Measurements from ENCODE around the gene SDC4.

SDC4 gene

DNA sequence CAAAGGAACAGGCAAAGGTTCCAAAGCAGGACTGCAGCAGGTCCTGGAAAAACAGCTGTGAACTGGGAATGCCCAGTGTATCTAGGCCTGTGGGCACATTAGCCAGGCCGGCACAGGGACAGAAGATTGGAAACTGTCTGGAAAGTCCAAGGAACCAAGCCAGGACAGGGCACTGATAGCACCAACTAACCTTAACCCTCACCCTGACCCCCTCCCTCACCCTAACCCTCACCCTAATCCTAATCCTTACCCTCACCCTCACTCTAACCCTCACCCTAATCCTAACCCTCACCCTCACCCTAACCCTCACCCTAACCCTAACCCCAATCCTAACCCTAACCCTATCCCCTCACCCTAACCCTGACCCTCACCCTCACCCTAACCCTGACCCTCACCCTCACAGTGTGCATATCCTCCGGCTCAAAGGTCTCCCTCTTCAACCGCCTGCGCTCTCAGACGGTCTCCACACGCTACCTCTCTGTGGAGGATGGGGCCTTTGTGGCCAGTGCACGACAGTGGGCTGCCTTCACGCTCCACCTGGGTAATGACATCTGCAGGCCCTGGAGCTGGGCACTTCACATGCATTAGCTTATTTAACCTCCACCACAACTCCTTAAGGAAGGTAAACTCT is 35.0 kb downstream of the SDC4 start:
- TF ChIP-seq, protein P1, sequence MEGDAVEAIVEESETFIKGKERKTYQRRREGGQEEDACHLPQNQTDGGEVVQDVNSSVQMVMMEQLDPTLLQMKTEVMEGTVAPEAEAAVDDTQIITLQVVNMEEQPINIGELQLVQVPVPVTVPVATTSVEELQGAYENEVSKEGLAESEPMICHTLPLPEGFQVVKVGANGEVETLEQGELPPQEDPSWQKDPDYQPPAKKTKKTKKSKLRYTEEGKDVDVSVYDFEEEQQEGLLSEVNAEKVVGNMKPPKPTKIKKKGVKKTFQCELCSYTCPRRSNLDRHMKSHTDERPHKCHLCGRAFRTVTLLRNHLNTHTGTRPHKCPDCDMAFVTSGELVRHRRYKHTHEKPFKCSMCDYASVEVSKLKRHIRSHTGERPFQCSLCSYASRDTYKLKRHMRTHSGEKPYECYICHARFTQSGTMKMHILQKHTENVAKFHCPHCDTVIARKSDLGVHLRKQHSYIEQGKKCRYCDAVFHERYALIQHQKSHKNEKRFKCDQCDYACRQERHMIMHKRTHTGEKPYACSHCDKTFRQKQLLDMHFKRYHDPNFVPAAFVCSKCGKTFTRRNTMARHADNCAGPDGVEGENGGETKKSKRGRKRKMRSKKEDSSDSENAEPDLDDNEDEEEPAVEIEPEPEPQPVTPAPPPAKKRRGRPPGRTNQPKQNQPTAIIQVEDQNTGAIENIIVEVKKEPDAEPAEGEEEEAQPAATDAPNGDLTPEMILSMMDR (IDR thresholded peaks at IDR 0.05; ENCODE audit: low read depth, low read length): no peak
- no peak for DNase-seq (ENCODE audit: low read depth, low spot score)
- H3K4me3 ChIP-seq (ENCODE audit: low read depth, low read length): no peak overlapping the region
- in situ Hi-C loops (cut with HindIII; ENCODE audit: low sequenced_read_pairs): no loop called here

DNA sequence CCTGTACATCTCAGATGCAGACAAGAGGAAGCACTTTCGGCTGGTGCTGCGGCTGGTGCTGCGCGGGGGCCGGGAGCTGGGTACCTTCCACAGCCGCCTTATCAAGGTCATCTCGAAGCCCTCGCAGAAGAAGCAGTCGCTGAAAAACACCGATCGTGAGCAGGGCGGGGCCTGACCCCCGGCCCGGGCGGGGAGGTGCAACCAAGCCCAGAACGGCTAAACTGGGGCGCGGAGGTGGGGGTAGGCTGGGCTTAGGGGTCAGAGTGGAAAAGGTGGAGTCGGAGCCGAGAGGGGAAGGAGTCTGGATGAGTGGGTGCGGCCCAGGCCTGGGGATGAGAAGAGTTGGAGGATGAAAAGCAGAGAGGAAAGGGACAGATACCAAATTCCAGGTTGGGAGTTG is 36.0 kb downstream of the SDC4 start:
- TF ChIP-seq, protein P1 (IDR thresholded peaks at IDR 0.05; ENCODE audit: low read depth, low read length): no peak
- DNase-seq (ENCODE audit: low read depth, low spot score): no peak
- H3K4me3 ChIP-seq (ENCODE audit: low read depth, low read length): no peak overlapping the region
- in situ Hi-C loops (cut with HindIII; ENCODE audit: low sequenced_read_pairs): no loop called here

DNA sequence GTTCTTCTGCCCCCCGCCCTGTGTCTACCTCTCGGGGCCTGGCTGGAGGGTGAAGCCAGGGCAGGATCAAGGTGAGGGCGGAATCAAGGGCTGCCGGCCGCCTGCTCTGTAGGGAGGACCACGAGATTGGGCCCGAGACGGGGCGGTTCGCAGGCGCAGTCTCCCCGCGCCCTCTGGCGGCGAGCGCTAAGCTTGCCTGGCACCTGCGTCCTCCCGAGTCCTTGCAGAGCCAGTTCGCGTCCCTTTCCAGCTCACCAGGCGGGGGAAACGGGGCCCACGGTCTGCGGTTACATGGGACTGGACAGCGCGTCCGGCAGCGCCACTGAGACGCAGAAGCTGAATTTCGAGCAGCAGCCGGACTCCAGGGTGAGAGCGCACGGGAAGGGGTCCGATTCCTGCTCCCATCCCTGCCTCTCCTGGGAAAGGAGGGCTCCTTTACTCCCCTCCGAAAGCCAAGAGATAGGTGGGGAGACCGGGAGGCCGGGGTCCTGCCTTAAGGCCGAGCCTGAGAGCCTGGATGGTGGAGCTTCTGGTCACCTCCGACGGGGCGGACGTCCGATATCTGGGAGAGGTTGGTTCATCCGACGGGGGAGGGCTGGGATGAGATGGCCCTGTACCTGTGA is 36.5 kb downstream of the SDC4 start:
- no peak overlapping the region for H3K4me3 ChIP-seq (ENCODE audit: low read depth, low read length)
- in situ Hi-C loops (cut with HindIII; ENCODE audit: low sequenced_read_pairs): no loop called here
- TF ChIP-seq, protein P1 (IDR thresholded peaks at IDR 0.05; ENCODE audit: low read depth, low read length): peak; percentile 89
- DNase-seq (ENCODE audit: low read depth, low spot score): no peak

DNA sequence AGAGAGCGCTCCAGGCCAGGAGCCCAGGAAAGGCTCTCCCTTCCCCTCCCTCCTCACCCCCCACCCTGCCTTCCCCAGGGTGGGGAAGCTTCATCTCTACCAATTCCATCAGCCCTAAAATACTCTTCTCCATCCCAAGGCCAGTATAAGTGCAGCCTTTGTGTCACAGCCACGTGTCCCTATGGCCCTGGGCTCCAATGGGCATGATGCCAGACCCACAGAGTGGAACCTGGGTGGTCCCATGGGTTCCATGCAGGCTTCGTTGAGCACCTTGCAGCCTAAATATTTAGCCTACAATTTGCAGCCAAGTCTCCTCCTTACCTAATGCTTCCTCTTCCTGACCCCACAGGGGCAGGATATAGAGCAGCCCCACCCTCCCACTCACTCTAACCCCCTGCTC is 39.1 kb downstream of the SDC4 start:
- TF ChIP-seq, protein P1 (IDR thresholded peaks at IDR 0.05; ENCODE audit: low read depth, low read length): no peak
- no peak for DNase-seq (ENCODE audit: low read depth, low spot score)
- in situ Hi-C loops (cut with HindIII; ENCODE audit: low sequenced_read_pairs): no loop called here
- no peak overlapping the region for H3K4me3 ChIP-seq (ENCODE audit: low read depth, low read length)

- in situ Hi-C loops (cut with HindIII; ENCODE audit: low sequenced_read_pairs): no loop called here
- DNase-seq (ENCODE audit: low read depth, low spot score): no peak
- H3K4me3 ChIP-seq (ENCODE audit: low read depth, low read length): no peak within 1 kb of the TSS
- TF ChIP-seq, protein P1 (IDR thresholded peaks at IDR 0.05; ENCODE audit: low read depth, low read length): no peak
Measured at GRCh38 chr20:45308117-45308778, 40.0 kb downstream of the SDC4 start, which contains the start of gene MATN4. TSS of gene MATN4 (minus strand) at chr20:45308299. CDS start at chr20:45305582, 2,717 bp downstream.

- H3K4me3 ChIP-seq (ENCODE audit: low read depth, low read length): no peak overlapping the region
- TF ChIP-seq, protein P1 (IDR thresholded peaks at IDR 0.05; ENCODE audit: low read depth, low read length): no peak
- in situ Hi-C loops (cut with HindIII; ENCODE audit: low sequenced_read_pairs): no loop called here
- no peak for DNase-seq (ENCODE audit: low read depth, low spot score)
Measured at GRCh38 chr20:45307076-45307640, 41.1 kb downstream of the SDC4 start.

Data from astrocyte of the spinal cord (primary cell).